CD14-positive monocyte (primary cell): ENCODE data around the gene ELAVL1. TPM values are rescaled to one million over a fixed set of nuclear protein-coding genes. Genes with fewer than 3 reads are reported as not detected.

Experiments
- DNase-seq, 3 donors: peaks; one replicate each; pipeline ENCODE4 v3.0.0-alpha.2; 2011 to 2022
- H2AFZ ChIP-seq: 2 replicates; pipeline ENCODE4 v1.6.0; 2012; ENCODE audit warnings: mild to moderate bottlenecking, low read depth, low read length, inconsistent platforms; ENCODE audit not compliant: insufficient read depth, poor library complexity, severe bottlenecking
- H3K27ac ChIP-seq, 2 donors: 1 replicate in 1 of 2; 2 replicates in 1 of 2; pipeline ENCODE4 v1.5.1; 2012 to 2013; ENCODE audit warnings: low read length in 2 of 2, control low read depth in 1 of 2, inconsistent platforms in 1 of 2, low read depth in 1 of 2, mild to moderate bottlenecking in 1 of 2
- H3K27me3 ChIP-seq, 2 donors: one replicate each; pipeline versions ENCODE4 v1.6.0 to v1.6.1; 2011 to 2013; ENCODE audit warnings: low read length in 2 of 2; ENCODE audit not compliant: control insufficient read depth in 2 of 2, insufficient read depth in 2 of 2
- H3K36me3 ChIP-seq, 2 donors: replicated peaks in 1 of 2; 1 replicate in 1 of 2; 2 replicates in 1 of 2; pipeline versions ENCODE4 v1.5.1 to v1.6.1; 2012 to 2013; ENCODE audit warnings: low read length in 2 of 2, control low read depth in 1 of 2, inconsistent platforms in 1 of 2, mild to moderate bottlenecking in 1 of 2; ENCODE audit not compliant: insufficient read depth in 2 of 2, control insufficient read depth in 1 of 2
- H3K4me1 ChIP-seq, 2 donors: 1 replicate in 1 of 2; 2 replicates in 1 of 2; pipeline versions ENCODE4 v1.5.1 to v1.6.1; 2012 to 2013; ENCODE audit warnings: low read length in 2 of 2, control low read depth in 1 of 2, inconsistent platforms in 1 of 2, mild to moderate bottlenecking in 1 of 2, moderate library complexity in 1 of 2; ENCODE audit not compliant: insufficient read depth in 2 of 2, control insufficient read depth in 1 of 2
- H3K4me2 ChIP-seq: replicated peaks from 2 replicates; pipeline ENCODE3; 2012; ENCODE audit warnings: low read length, moderate library complexity, mild to moderate bottlenecking; ENCODE audit not compliant: poor library complexity, severe bottlenecking; ENCODE audit errors: extremely low read depth
- H3K4me3 ChIP-seq, 3 experiments: fragments of 200-600 bp in 1 of 3; sonication (generic) in 1 of 3; replicated peaks in 1 of 3; 1 replicate in 2 of 3; 2 replicates in 1 of 3; pipeline ENCODE4 v1.5.1; 2011 to 2013; ENCODE audit warnings: low read length in 3 of 3, mild to moderate bottlenecking in 3 of 3, control low read depth in 2 of 3, low read depth in 2 of 3, inconsistent platforms in 1 of 3, moderate library complexity in 1 of 3
- H3K79me2 ChIP-seq: 2 replicates; pipeline ENCODE4 v1.6.0; 2012; ENCODE audit warnings: mild to moderate bottlenecking, control low read depth, inconsistent platforms, low read length, moderate library complexity; ENCODE audit not compliant: insufficient read depth
- H3K9ac ChIP-seq: 2 replicates; pipeline ENCODE4 v1.6.0; 2017; ENCODE audit warnings: low read length, mild to moderate bottlenecking; ENCODE audit not compliant: insufficient read depth, poor library complexity, severe bottlenecking
- H3K9me3 ChIP-seq, 2 donors: replicated peaks in 1 of 2; 1 replicate in 1 of 2; 2 replicates in 1 of 2; pipeline versions ENCODE4 v1.5.1 to v1.6.1; 2012 to 2013; ENCODE audit warnings: low read length in 2 of 2, control low read depth in 1 of 2; ENCODE audit not compliant: control insufficient read depth in 1 of 2, insufficient read depth in 1 of 2
- H4K20me1 ChIP-seq: 2 replicates; pipeline ENCODE4 v1.6.0; 2012; ENCODE audit warnings: mild to moderate bottlenecking, low read length, control low read depth, moderate library complexity; ENCODE audit not compliant: insufficient read depth
- H3K27ac Mint-ChIP-seq, 7 donors: one replicate each; pipeline ENCODE4 v1.8.0; 2020; ENCODE audit warnings: mild to moderate bottlenecking in 7 of 7, mixed read lengths in 7 of 7, moderate library complexity in 6 of 7, inconsistent platforms in 2 of 7
- H3K27me3 Mint-ChIP-seq, 3 donors: one replicate each; pipeline ENCODE4 v1.8.0; 2021 to 2022; ENCODE audit warnings: low read depth in 3 of 3, mild to moderate bottlenecking in 3 of 3, mixed read lengths in 3 of 3, moderate library complexity in 3 of 3, inconsistent platforms in 1 of 3
- H3K36me3 Mint-ChIP-seq, 2 donors: one replicate each; pipeline ENCODE4 v1.8.0; 2020; ENCODE audit warnings: mixed read lengths in 2 of 2, inconsistent platforms in 1 of 2, mild to moderate bottlenecking in 1 of 2
- H3K4me1 Mint-ChIP-seq: one replicate; pipeline ENCODE4 v1.8.0; 2020; ENCODE audit warnings: mild to moderate bottlenecking, mixed read lengths
- H3K4me3 Mint-ChIP-seq, 2 donors: one replicate each; pipeline ENCODE4 v1.8.0; 2020; ENCODE audit warnings: mild to moderate bottlenecking in 2 of 2, mixed read lengths in 2 of 2, moderate library complexity in 1 of 2
- H3K9me3 Mint-ChIP-seq, 7 donors: one replicate each; pipeline ENCODE4 v1.8.0; 2020 to 2022; ENCODE audit warnings: mixed read lengths in 7 of 7, mild to moderate bottlenecking in 6 of 7, moderate library complexity in 6 of 7, inconsistent platforms in 2 of 7
- WGBS: methylation state at CpG from one replicate; pipeline ENCODE4 v1.1.5; 2013; ENCODE audit warnings: missing lambda C conversion rate; ENCODE audit not compliant: insufficient coverage; 5-methylcytosine and 5-hydroxymethylcytosine counted together
- intact Hi-C, 2 donors: fragments of 100-400 bp; cut with micrococcal nuclease; formaldehyde crosslinking; loops; one replicate each; pipeline versions ENCODE4 v1.15.0 to v1.15.1; 2023
- polyA plus RNA-seq, 3 donors: library from polyadenylated mRNA; depleted of rRNA in 1 of 3; unstranded in 2 of 3; stranded (reverse) in 1 of 3; fragments of 300-500 nt in 2 of 3; fragments of >200 nt in 1 of 3; fragmentation: Illumina TruSeq in 2 of 3; gene quantifications; 1 replicate in 2 of 3; 2 replicates in 1 of 3; pipeline ENCODE4 v1.2.3, GENCODE V29; 2012 to 2021
- TF ChIP-seq, protein P1 (sequence below): fragments of 200-600 bp; IDR thresholded peaks from one replicate; pipeline ENCODE4 v1.8.0; 2022; ENCODE audit warnings: antibody characterized with exemption, mild to moderate bottlenecking

ELAVL1 gene
- polyA plus RNA-seq, 3 donors: 25.1 to 31.1 (median 30.7) TPM

DNA sequence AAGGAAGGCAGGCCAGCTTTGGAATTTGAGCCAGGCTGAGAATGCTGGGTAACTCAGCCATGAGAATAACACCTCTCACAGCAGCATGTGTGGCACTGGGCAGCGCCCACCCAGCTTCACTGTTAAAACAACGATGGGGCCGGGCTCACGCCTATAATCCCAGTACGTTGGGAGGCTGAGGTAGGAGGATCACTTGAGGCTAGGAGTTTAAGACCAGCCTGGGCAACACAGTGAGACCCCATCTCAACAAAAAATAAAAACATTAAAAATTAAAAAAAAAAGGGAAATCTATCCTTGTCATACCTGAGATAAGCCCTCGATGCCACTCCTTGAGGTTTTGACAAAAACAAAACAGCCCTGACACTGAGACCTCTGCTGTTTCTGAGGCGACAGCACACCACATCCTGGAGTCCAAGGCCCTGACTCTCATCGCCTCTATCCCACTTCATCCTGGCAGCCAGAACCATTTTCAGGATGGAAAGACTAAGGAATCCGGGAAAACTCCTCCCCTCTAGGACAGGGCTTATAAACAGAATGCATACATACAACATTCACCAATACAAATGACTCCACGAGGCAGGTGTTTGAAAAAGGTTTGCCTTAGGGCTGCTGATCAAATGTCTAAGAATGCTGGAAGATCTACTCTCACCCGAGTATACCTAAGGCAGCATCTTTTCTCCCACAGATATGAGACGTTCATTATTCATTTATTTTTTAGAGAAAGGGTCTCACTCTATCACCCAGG, 39.3 kb downstream of the ELAVL1 start:
- intact Hi-C loops: loop anchor here in 1 of 2 donors (10.0 kb wide), 1 partner anchor 189 kb away; no protein-coding TSS in a partner anchor
- H3K79me2 ChIP-seq: no peaks in the 10 kb centered on the region
- no peak for DNase-seq
- no peak overlapping the region for H3K9ac ChIP-seq
- H2AFZ ChIP-seq: no peak overlapping the region
- TF ChIP-seq, protein P1, sequence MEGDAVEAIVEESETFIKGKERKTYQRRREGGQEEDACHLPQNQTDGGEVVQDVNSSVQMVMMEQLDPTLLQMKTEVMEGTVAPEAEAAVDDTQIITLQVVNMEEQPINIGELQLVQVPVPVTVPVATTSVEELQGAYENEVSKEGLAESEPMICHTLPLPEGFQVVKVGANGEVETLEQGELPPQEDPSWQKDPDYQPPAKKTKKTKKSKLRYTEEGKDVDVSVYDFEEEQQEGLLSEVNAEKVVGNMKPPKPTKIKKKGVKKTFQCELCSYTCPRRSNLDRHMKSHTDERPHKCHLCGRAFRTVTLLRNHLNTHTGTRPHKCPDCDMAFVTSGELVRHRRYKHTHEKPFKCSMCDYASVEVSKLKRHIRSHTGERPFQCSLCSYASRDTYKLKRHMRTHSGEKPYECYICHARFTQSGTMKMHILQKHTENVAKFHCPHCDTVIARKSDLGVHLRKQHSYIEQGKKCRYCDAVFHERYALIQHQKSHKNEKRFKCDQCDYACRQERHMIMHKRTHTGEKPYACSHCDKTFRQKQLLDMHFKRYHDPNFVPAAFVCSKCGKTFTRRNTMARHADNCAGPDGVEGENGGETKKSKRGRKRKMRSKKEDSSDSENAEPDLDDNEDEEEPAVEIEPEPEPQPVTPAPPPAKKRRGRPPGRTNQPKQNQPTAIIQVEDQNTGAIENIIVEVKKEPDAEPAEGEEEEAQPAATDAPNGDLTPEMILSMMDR: no peak
- H3K4me3 ChIP-seq: no peak overlapping the region
- H3K27me3 Mint-ChIP-seq: peaks cover 0 to 1% (median 0%) of the 10 kb centered on the region in 3 donors
- H3K36me3 Mint-ChIP-seq: peaks cover 61 to 91% of the 10 kb centered on the region in 2 donors
- H3K4me3 Mint-ChIP-seq: no peak overlapping the region
- 87% methylated on average over 3 of the region's 12 CpGs for WGBS
- no peak overlapping the region for H3K4me2 ChIP-seq
- no peaks in the 10 kb centered on the region for H3K9me3 Mint-ChIP-seq
- H3K9me3 ChIP-seq: no peaks in the 10 kb centered on the region
- H3K27ac ChIP-seq: no peak overlapping the region
- H3K27me3 ChIP-seq: no peaks in the 10 kb centered on the region
- no peaks in the 10 kb centered on the region for H3K4me1 Mint-ChIP-seq
- no peak overlapping the region for H3K27ac Mint-ChIP-seq
- H4K20me1 ChIP-seq: peaks cover 5% of the 10 kb centered on the region
- no peaks in the 10 kb centered on the region for H3K4me1 ChIP-seq
- H3K36me3 ChIP-seq: peaks cover 77 to 88% of the 10 kb centered on the region in 2 donors

DNA sequence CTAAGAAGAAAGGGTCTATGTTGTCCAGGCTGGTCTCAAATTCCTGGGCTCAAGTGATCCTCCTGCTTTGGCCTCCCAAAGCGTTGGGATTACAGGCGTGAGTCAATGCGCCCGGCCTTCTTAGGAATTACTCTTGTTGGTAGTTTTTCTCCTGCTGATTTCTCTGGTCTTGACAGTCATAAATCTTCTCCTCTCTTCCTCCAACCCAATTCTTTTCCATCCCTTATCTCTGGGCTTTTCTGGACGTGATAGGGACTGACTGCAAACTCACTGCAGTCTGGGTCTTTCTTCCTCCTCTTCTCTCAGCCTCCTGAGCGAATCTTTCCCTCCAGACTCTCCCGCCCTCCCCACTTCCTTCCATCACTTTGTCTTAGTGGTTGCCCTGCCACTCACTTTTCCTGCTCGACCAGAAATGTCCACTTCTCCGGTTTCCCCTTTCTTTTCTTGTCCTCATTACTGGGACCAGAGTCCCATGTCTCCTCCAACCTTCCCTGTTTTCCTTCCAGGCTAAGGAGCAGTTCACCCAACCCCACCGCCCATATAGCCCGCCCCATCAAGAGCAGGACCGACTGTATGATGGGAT, 40.1 kb downstream of the ELAVL1 start:
- Mint-ChIP-seq H3K9me3 (no peaks in the 10 kb centered on the region), H3K36me3 (peaks cover 67 to 92% of the 10 kb centered on the region in 2 donors), H3K4me3 (no peak overlapping the region), H3K4me1 (no peaks in the 10 kb centered on the region), H3K27me3 (peaks cover 0 to 1% (median 0%) of the 10 kb centered on the region in 3 donors), H3K27ac (peak overlapping the region in 2 of 7 donors; percentile 4 to 8)
- Histone ChIP-seq H3K36me3 (peaks cover 79 to 94% of the 10 kb centered on the region in 2 donors), H3K27me3 (no peaks in the 10 kb centered on the region), H3K9me3 (no peaks in the 10 kb centered on the region), H3K4me1 (no peaks in the 10 kb centered on the region), H3K4me3 (no peak overlapping the region), H3K27ac (no peak overlapping the region), H2AFZ (no peak overlapping the region), H4K20me1 (no peaks in the 10 kb centered on the region), H3K4me2 (no peak overlapping the region), H3K9ac (no peak overlapping the region), H3K79me2 (no peaks in the 10 kb centered on the region)
- TF ChIP-seq, protein P1: no peak
- 92% methylated on average over 5 of the region's 12 CpGs for WGBS
- intact Hi-C loops: loop anchor here in 1 of 2 donors (10.0 kb wide), 1 partner anchor 189 kb away; no protein-coding TSS in a partner anchor
- no peak for DNase-seq
